Liver (tissue), 9 donors: ENCODE results near the gene FAM20C. TPM values are rescaled to one million over a fixed set of nuclear protein-coding genes. Genes with fewer than 3 reads are reported as not detected.

Experiments used
- DNase-seq: peaks from one replicate; pipeline ENCODE4 v3.0.0-alpha.2; 2017; ENCODE audit warnings: low spot score
- H3K27ac ChIP-seq, 2 donors: one replicate each; pipeline ENCODE4 v1.7.0; 2013; ENCODE audit warnings: inconsistent platforms in 2 of 2, low read length in 2 of 2, control low read depth in 1 of 2, low read depth in 1 of 2, mild to moderate bottlenecking in 1 of 2
- H3K27me3 ChIP-seq, 4 donors: one replicate each; pipeline versions ENCODE4 v1.6.1 to v1.7.0; 2013; ENCODE audit warnings: low read length in 3 of 4, inconsistent platforms in 1 of 4, mild to moderate bottlenecking in 1 of 4, moderate library complexity in 1 of 4; ENCODE audit not compliant: control insufficient read depth in 4 of 4, insufficient read depth in 4 of 4
- H3K36me3 ChIP-seq, 4 donors: one replicate each; pipeline versions ENCODE4 v1.6.1 to v1.7.0; 2013; ENCODE audit warnings: low read length in 3 of 4, mild to moderate bottlenecking in 3 of 4, low read depth in 1 of 4, moderate library complexity in 1 of 4; ENCODE audit not compliant: control insufficient read depth in 4 of 4, insufficient read depth in 3 of 4
- H3K4me1 ChIP-seq, 4 donors: one replicate each; pipeline versions ENCODE4 v1.6.1 to v1.7.0; 2013; ENCODE audit warnings: low read length in 3 of 4, mild to moderate bottlenecking in 3 of 4, moderate library complexity in 1 of 4; ENCODE audit not compliant: control insufficient read depth in 4 of 4, insufficient read depth in 4 of 4
- H3K4me3 ChIP-seq, 3 donors: one replicate each; pipeline versions ENCODE4 v1.6.1 to v1.7.0; 2013; ENCODE audit warnings: low read length in 3 of 3, control low read depth in 1 of 3, low read depth in 1 of 3, mild to moderate bottlenecking in 1 of 3
- H3K9ac ChIP-seq, 2 donors: one replicate each; pipeline ENCODE4 v1.7.0; 2013; ENCODE audit warnings: low read length in 2 of 2, mild to moderate bottlenecking in 2 of 2, moderate library complexity in 2 of 2, control low read depth in 1 of 2, low read depth in 1 of 2
- H3K9me3 ChIP-seq, 4 donors: one replicate each; pipeline versions ENCODE4 v1.6.1 to v1.7.0; 2013; ENCODE audit warnings: low read length in 3 of 4; ENCODE audit not compliant: control insufficient read depth in 4 of 4
- ATF3 ChIP-seq: IDR thresholded peaks from 2 replicates; pipeline ENCODE4 v1.6.1; 2016; ENCODE audit warnings: antibody characterized with exemption
- CTCF ChIP-seq: fragments of 150-350 bp; IDR thresholded peaks from 2 replicates; pipeline ENCODE4 v1.5.1; 2017; ENCODE audit warnings: improper control_type of control experiment, low read depth, low read length; ENCODE audit not compliant: missing input control
- EGR1 ChIP-seq, 2 donors: IDR thresholded peaks; 2 replicates each; pipeline ENCODE4 v1.6.1; 2016 to 2018; ENCODE audit warnings: antibody characterized with exemption in 2 of 2, low read depth in 2 of 2
- FOXA1 ChIP-seq: IDR thresholded peaks from 2 replicates; pipeline ENCODE4 v1.6.1; 2016; ENCODE audit warnings: antibody characterized with exemption
- FOXA2 ChIP-seq: IDR thresholded peaks from 2 replicates; pipeline ENCODE4 v1.6.1; 2016; ENCODE audit warnings: antibody characterized with exemption
- GABPA ChIP-seq, 2 donors: IDR thresholded peaks in 1 of 2; conservative IDR thresholded peaks in 1 of 2; 2 replicates each; pipeline ENCODE4 v1.6.1; 2016; ENCODE audit warnings: antibody characterized with exemption in 2 of 2, mild to moderate bottlenecking in 1 of 2, moderate library complexity in 1 of 2
- HNF4A ChIP-seq, 2 donors: conservative IDR thresholded peaks; 2 replicates each; pipeline ENCODE4 v1.6.1; 2016; ENCODE audit warnings: antibody characterized with exemption in 2 of 2, mild to moderate bottlenecking in 2 of 2
- HNF4G ChIP-seq: IDR thresholded peaks from 2 replicates; pipeline ENCODE4 v1.6.1; 2016; ENCODE audit warnings: antibody characterized with exemption
- JUND ChIP-seq, 2 donors: IDR thresholded peaks; 2 replicates each; pipeline ENCODE4 v1.6.1; 2016; ENCODE audit warnings: antibody characterized with exemption in 2 of 2
- MAX ChIP-seq: IDR thresholded peaks from 2 replicates; pipeline ENCODE4 v1.6.1; 2016; ENCODE audit warnings: antibody characterized with exemption
- NR2F2 ChIP-seq: IDR thresholded peaks from 2 replicates; pipeline ENCODE4 v1.6.1; 2016; ENCODE audit warnings: antibody characterized with exemption
- RAD21 ChIP-seq, 2 donors: IDR thresholded peaks; 2 replicates each; pipeline ENCODE4 v1.6.1; 2016; ENCODE audit warnings: antibody characterized with exemption in 2 of 2, mild to moderate bottlenecking in 2 of 2
- REST ChIP-seq: IDR thresholded peaks from 2 replicates; pipeline ENCODE4 v1.6.1; 2016; ENCODE audit warnings: antibody characterized with exemption, mild to moderate bottlenecking
- RXRA ChIP-seq, 2 donors: IDR thresholded peaks; 2 replicates each; pipeline ENCODE4 v1.6.1; 2017 to 2018; ENCODE audit warnings: antibody characterized with exemption in 2 of 2, mild to moderate bottlenecking in 1 of 2
- SP1 ChIP-seq: IDR thresholded peaks from 2 replicates; pipeline ENCODE4 v1.6.1; 2018; ENCODE audit warnings: antibody characterized with exemption, mild to moderate bottlenecking
- TAF1 ChIP-seq: conservative IDR thresholded peaks from 2 replicates; pipeline ENCODE4 v1.6.1; 2016; ENCODE audit warnings: antibody characterized with exemption, mild to moderate bottlenecking
- YY1 ChIP-seq: IDR thresholded peaks from 2 replicates; pipeline ENCODE4 v1.6.1; 2016; ENCODE audit warnings: antibody characterized with exemption, mild to moderate bottlenecking
- ZBTB33 ChIP-seq: IDR thresholded peaks from 2 replicates; pipeline ENCODE4 v1.6.1; 2016; ENCODE audit warnings: antibody characterized with exemption
- WGBS: extraction: QIAGEN DNeasy Blood & Tissue Kit; methylation state at CpG from one replicate; pipeline ENCODE4 v1.1.7; 2013; 5-methylcytosine and 5-hydroxymethylcytosine counted together
- polyA plus RNA-seq, 2 donors: library from polyadenylated mRNA; stranded (reverse) in 1 of 2; unstranded in 1 of 2; fragments of 200-250 nt in 1 of 2; fragments of >200 nt in 1 of 2; fragmentation: Nextera tagmentation in 1 of 2; extraction: Ambion mirVana in 1 of 2; gene quantifications; one replicate each; pipeline versions ENCODE4 v1.2.1 to v1.2.3, GENCODE V29; 2013 to 2015
- total RNA-seq, 2 donors: library from RNA; depleted of rRNA; stranded (reverse); fragments of >200 nt; gene quantifications; one replicate each; pipeline ENCODE4 v1.2.3, GENCODE V29; 2014
- donor health status: healthy.
- donor health status: healthy.
- donor health status: healthy.
- donor health status: healthy.
- donor health status: healthy.

The FAM20C gene
- total and polyA plus RNA-seq, 4 donors = 13.4 to 40.4 (median 31.5) TPM

GRCh38 chr7:229184-229964 lies 37.0 kb downstream of the FAM20C start:
- WGBS = 85% methylated on average over 29 of the region's 29 CpGs
- no peak for DNase-seq
- no peak for TF ChIP-seq SP1
- no peak for TF ChIP-seq JUND (IDR thresholded peaks at IDR 0.05)
- no peak for TF ChIP-seq NR2F2
- TF ChIP-seq ZBTB33 = no peak
- TF ChIP-seq FOXA1 = no peak
- Histone ChIP-seq H3K4me1 (peaks cover 20 to 45% (median 24%) of the 10 kb centered on the region in 4 donors), H3K9ac (no peak overlapping the region), H3K4me3 (no peak overlapping the region), H3K9me3 (no peaks in the 10 kb centered on the region), H3K27ac (peak overlapping the region in 1 of 2 donors; percentile 33), H3K27me3 (no peaks in the 10 kb centered on the region), H3K36me3 (peaks cover 0 to 3% (median 1%) of the 10 kb centered on the region in 4 donors)

- TF ChIP-seq HNF4G (no peak), RXRA (IDR thresholded peaks at IDR 0.05) (no peak), NR2F2 (no peak), SP1 (no peak), ZBTB33 (no peak), MAX (no peak), GABPA (IDR thresholded peaks at IDR 0.05 in 1 of 2, conservative IDR thresholded peaks at IDR 0.05 in 1 of 2) (no peak), FOXA1 (no peak), REST (no peak), EGR1 (IDR thresholded peaks at IDR 0.05; ENCODE audit: low read depth in 2 of 2) (no peak), YY1 (no peak), HNF4A (conservative IDR thresholded peaks at IDR 0.05) (no peak), FOXA2 (no peak), ATF3 (no peak), CTCF (no peak), TAF1 (no peak), RAD21 (IDR thresholded peaks at IDR 0.05) (no peak), JUND (IDR thresholded peaks at IDR 0.05) (no peak)
- H3K27me3 ChIP-seq = no peaks in the 10 kb centered on the region
- H3K9me3 ChIP-seq = no peaks in the 10 kb centered on the region
- peaks cover 21 to 51% (median 27%) of the 10 kb centered on the region in 4 donors for H3K4me1 ChIP-seq
- no peak for DNase-seq
- WGBS = 87% methylated on average over 17 of the region's 17 CpGs
- no peak overlapping the region for H3K27ac ChIP-seq
- H3K4me3 ChIP-seq = no peak overlapping the region
- H3K36me3 ChIP-seq = peaks cover 0 to 3% (median 1%) of the 10 kb centered on the region in 4 donors
- H3K9ac ChIP-seq = no peak overlapping the region
These were observed 37.9 kb downstream of the FAM20C start for GRCh38 chr7:230274-230673.
